Heart left ventricle (tissue), 13 donors: ENCODE measurements around the gene AFF4.

Experiments used
- POLR2A ChIP-seq, 2 donors: fragments of 450-650 bp; IDR thresholded peaks; one replicate each; pipeline ENCODE4 v1.6.1; 2017; ENCODE audit warnings: antibody characterized with exemption in 2 of 2, mild to moderate bottlenecking in 2 of 2, moderate library complexity in 2 of 2
- TF ChIP-seq, protein P1 (sequence below), 12 donors: fragments of 200-600 bp; sonication (generic) in 4 of 12; IDR thresholded peaks; one replicate each; pipeline versions ENCODE4 v1.5.0 to v1.8.0; 2018 to 2022; ENCODE audit warnings: antibody characterized with exemption in 12 of 12, mild to moderate bottlenecking in 5 of 12
- donor health status: ischemic (EF 13 %, LVEDD 7.1; RV severe dilation, severe dysfunction).
- donor health status: DM: no; HTN: yes; CAD: no.
- donor health status: DM: no; HTN: no; CAD: no.
- donor health status: ischemic (EF 25% LVEDD 6.9; RV normal size, moderate dysfunction).
- donor health status: ischemic (EF 25% LVEDD 5.7; RV mildly dilated, moderate dysfunction).
- donor health status: ischemic (EF 35%, LVEDD 5.7; RV mildly dilated, moderate dysfunction).
- donor health status: nonischemic (EF 11% LVEDD 7.7; RV severe dilation, severe dysfunction).
- donor health status: DM: yes; HTN: yes; CAD: no.
- donor health status: PGD.
- donor health status: ischemic (EF 29% LVEDD 5.4; RV normal size, mild dysfunction).
- donor health status: nonischemic (EF 23%, LVEDD 6.1; RV moderate dilation, normal function).

- TF ChIP-seq, protein P1, sequence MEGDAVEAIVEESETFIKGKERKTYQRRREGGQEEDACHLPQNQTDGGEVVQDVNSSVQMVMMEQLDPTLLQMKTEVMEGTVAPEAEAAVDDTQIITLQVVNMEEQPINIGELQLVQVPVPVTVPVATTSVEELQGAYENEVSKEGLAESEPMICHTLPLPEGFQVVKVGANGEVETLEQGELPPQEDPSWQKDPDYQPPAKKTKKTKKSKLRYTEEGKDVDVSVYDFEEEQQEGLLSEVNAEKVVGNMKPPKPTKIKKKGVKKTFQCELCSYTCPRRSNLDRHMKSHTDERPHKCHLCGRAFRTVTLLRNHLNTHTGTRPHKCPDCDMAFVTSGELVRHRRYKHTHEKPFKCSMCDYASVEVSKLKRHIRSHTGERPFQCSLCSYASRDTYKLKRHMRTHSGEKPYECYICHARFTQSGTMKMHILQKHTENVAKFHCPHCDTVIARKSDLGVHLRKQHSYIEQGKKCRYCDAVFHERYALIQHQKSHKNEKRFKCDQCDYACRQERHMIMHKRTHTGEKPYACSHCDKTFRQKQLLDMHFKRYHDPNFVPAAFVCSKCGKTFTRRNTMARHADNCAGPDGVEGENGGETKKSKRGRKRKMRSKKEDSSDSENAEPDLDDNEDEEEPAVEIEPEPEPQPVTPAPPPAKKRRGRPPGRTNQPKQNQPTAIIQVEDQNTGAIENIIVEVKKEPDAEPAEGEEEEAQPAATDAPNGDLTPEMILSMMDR (IDR thresholded peaks at IDR 0.05): no peak
- no peak for TF ChIP-seq POLR2A (IDR thresholded peaks at IDR 0.05)
Observed at GRCh38 chr5:132915681-132916080, 47.8 kb downstream of the AFF4 start.
